Measurements from ENCODE around the gene SDF2L1.
"Not testable (repeated sequence)": the region's sequence is repeated elsewhere in the genome, so short reads cannot be mapped to it uniquely, and the experiment has no call there.

SDF2L1 gene

DNA sequence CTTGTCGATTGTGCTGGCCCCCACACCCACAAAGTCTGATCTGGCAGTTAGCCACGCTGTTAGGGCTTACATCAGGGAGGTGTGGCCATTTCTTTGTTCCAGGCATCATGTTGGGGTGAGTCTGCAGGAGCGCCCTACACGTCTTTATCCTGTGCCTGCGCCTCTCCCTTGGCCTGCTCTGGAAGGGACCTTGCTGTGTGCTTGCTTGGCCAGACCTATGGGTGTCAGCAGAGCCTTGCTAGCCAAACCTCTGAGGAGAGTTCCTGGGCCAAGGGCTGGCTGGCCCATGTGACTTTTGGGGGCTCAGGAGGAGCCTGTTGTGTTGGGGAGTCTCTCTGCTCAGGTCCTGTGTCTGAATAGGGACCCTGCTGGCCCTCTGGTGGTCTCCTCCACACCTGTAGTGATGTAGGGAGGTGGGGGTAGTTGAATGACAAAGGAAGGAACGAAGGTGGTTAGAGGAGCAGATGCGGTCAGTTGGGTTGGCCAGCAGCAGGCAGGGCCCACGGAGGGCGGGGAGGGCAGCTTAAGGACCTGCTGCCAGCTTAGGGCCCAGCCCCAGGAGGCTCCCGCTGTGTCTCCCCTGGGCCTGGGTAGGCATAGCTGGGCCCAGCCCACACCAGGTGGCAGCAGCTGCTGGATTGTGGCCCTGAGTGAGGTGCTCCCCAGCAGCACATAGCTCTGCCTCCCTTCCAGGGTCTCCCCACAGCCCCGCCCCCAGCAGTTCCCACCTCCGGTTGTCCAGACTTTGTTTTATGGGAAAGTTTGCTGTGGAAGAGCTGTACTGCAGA, 31.6 kb downstream of the SDF2L1 start:
- Histone ChIP-seq H3K4me1 (no peaks in the 10 kb centered on the region), H3K4me3 (ENCODE audit: low read depth, low read length) (no peak overlapping the region), H3K27me3 (ENCODE audit: control insufficient read depth, insufficient read depth, low read length) (no peaks in the 10 kb centered on the region), H2AFZ (no peak overlapping the region), H3K9me3 (ENCODE audit: control insufficient read depth, low read length) (no peaks in the 10 kb centered on the region), H3K4me2 (ENCODE audit: low read length) (no peak overlapping the region), H3K79me2 (no peaks in the 10 kb centered on the region), H3K9ac (no peak overlapping the region), H3K36me3 (ENCODE audit: control insufficient read depth, insufficient read depth, low read length) (no peaks in the 10 kb centered on the region), H3K27ac (no peak overlapping the region)
- TF ChIP-seq, protein P1, sequence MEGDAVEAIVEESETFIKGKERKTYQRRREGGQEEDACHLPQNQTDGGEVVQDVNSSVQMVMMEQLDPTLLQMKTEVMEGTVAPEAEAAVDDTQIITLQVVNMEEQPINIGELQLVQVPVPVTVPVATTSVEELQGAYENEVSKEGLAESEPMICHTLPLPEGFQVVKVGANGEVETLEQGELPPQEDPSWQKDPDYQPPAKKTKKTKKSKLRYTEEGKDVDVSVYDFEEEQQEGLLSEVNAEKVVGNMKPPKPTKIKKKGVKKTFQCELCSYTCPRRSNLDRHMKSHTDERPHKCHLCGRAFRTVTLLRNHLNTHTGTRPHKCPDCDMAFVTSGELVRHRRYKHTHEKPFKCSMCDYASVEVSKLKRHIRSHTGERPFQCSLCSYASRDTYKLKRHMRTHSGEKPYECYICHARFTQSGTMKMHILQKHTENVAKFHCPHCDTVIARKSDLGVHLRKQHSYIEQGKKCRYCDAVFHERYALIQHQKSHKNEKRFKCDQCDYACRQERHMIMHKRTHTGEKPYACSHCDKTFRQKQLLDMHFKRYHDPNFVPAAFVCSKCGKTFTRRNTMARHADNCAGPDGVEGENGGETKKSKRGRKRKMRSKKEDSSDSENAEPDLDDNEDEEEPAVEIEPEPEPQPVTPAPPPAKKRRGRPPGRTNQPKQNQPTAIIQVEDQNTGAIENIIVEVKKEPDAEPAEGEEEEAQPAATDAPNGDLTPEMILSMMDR (IDR thresholded peaks at IDR 0.05), result no peak

DNA sequence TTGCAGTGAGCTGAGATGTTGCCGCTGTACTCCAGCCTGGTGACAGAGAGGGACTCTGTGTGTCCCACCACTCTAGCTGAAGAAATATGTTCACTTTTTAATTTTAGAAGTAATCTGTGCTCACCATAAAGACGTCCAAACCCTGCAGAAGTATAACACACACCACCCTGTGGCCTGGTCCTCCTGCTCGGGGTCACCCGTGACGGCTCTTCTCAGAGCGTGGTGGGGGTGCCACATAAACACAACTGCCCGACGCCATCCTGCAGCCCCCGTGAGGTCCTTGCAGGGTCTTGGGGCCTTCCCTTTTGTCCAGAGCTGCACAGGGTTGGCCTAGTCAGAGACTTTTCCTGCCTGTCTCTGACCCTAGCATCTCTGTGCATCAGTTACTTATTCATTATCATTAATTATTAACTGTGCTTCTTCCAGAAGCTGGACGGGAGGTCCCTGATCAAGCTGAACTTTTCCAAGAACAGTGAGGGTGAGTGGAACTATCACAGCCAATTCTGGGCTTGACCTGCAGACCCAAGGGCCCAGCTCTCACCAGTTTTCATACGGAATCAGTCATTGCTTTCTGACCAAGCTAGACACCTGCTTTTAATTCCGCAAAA, 32.6 kb downstream of the SDF2L1 start:
- H3K4me2 ChIP-seq (ENCODE audit: low read length), result no peak overlapping the region
- H3K27me3 ChIP-seq (ENCODE audit: control insufficient read depth, insufficient read depth, low read length), result no peaks in the 10 kb centered on the region
- H3K27ac ChIP-seq, result no peak overlapping the region
- H3K79me2 ChIP-seq, result no peaks in the 10 kb centered on the region
- no peaks in the 10 kb centered on the region for H3K9me3 ChIP-seq (ENCODE audit: control insufficient read depth, low read length)
- no peak overlapping the region for H2AFZ ChIP-seq
- H3K4me3 ChIP-seq (ENCODE audit: low read depth, low read length), result no peak overlapping the region
- no peak overlapping the region for H3K9ac ChIP-seq
- no peaks in the 10 kb centered on the region for H3K4me1 ChIP-seq
- TF ChIP-seq, protein P1 (IDR thresholded peaks at IDR 0.05), result no peak
- H3K36me3 ChIP-seq (ENCODE audit: control insufficient read depth, insufficient read depth, low read length), result no peaks in the 10 kb centered on the region

DNA sequence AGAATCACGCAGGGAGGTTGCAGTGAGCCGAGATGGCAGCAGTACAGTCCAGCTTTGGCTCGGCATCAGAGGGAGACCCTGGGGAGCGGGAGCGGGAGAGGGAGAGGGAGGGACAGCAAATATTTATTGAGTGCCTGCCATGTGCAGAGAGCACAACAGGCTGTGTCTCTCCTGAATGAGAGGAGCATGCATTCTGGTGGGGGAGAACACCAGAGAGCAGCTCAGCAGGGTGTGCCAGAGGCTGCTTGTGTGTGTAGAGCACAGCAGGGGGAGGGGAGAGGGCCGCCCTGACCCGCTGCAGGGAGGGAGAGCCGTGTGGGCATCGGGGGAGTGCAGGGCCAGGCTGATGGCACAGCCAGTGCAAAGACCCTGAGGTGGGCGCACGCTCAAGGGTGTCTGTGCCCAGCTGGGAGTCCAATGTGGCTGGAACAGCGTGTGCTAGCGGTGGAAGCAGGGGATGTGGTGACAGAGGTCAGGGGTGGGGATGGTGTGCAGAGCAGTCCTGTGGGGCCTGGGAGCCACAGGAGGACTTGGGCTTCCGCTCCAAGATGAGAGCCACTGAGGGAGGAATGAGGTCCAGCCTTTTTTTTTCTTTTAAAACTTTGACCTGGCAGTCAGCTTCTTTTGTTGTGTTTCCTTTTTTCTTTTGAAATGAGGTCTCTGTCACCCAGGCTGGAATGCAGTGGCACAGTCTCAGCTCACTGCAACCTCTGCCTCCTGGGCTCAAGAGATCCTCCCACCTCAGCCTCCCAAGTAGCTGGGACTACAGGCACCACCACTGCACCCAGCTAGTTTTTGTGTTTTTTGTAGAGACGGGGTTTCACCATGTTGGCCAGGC, 35.7 kb downstream of the SDF2L1 start:
- no peaks in the 10 kb centered on the region for H3K36me3 ChIP-seq (ENCODE audit: control insufficient read depth, insufficient read depth, low read length)
- no peaks in the 10 kb centered on the region for H3K79me2 ChIP-seq
- no peak overlapping the region for H3K4me3 ChIP-seq (ENCODE audit: low read depth, low read length)
- no peak overlapping the region for H3K27ac ChIP-seq
- no peaks in the 10 kb centered on the region for H3K9me3 ChIP-seq (ENCODE audit: control insufficient read depth, low read length)
- no peaks in the 10 kb centered on the region for H3K4me1 ChIP-seq
- TF ChIP-seq, protein P1 (IDR thresholded peaks at IDR 0.05), result no peak
- H3K4me2 ChIP-seq (ENCODE audit: low read length), result no peak overlapping the region
- H2AFZ ChIP-seq, result no peak overlapping the region
- H3K27me3 ChIP-seq (ENCODE audit: control insufficient read depth, insufficient read depth, low read length), result no peaks in the 10 kb centered on the region
- no peak overlapping the region for H3K9ac ChIP-seq

DNA sequence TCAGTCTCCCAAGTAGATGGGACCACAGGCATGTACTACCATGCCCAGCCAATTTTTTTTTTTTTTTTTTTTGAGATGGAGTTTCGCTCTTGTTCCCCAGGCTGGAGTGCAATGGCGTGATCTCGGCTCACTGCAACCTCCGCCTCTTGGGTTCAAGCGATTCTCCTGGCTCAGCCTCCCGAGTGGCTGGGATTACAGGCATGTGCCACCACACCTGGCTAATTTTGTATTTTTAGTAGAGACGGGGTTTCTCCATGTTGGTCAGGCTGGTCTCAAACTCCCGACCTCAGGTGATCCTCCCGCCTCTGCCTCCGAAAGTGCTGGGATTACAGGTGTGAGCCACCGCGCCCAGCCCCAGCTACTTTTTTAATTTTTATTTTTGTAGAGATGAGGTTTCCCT, 36.7 kb downstream of the SDF2L1 start:
- not testable (repeated sequence) for H3K9me3 ChIP-seq (ENCODE audit: control insufficient read depth, low read length); H3K4me1 ChIP-seq; H3K27me3 ChIP-seq (ENCODE audit: control insufficient read depth, insufficient read depth, low read length); H3K4me3 ChIP-seq (ENCODE audit: low read depth, low read length); H3K9ac ChIP-seq; H3K36me3 ChIP-seq (ENCODE audit: control insufficient read depth, insufficient read depth, low read length); H3K27ac ChIP-seq; H2AFZ ChIP-seq; H3K79me2 ChIP-seq; H3K4me2 ChIP-seq (ENCODE audit: low read length)

DNA sequence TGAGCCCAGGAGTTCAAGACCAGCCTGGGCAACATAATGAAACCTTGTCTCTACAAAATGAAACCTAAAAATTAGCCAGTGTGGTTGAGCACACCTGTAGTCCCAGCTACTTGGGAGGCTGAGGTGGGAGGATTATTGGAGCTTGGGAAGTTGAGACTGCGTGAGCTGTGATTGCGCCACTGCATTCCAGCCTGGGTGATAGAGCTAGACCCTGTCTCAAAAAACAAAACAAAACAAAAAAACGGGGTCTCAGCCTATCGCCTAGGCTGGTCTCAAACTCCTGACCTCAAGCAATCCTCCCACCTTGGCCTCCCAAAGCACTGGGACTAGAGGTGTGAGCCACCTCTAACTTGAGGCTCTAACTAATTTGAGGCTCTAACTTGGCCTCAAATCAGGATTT, 37.3 kb downstream of the SDF2L1 start:
- Histone ChIP-seq H3K9ac (no peak overlapping the region), H3K27me3 (ENCODE audit: control insufficient read depth, insufficient read depth, low read length) (no peaks in the 10 kb centered on the region), H3K79me2 (no peaks in the 10 kb centered on the region), H2AFZ (no peak overlapping the region), H3K36me3 (ENCODE audit: control insufficient read depth, insufficient read depth, low read length) (no peaks in the 10 kb centered on the region), H3K4me3 (ENCODE audit: low read depth, low read length) (no peak overlapping the region), H3K4me1 (no peaks in the 10 kb centered on the region), H3K9me3 (ENCODE audit: control insufficient read depth, low read length) (no peaks in the 10 kb centered on the region), H3K4me2 (ENCODE audit: low read length) (no peak overlapping the region), H3K27ac (no peak overlapping the region)
- TF ChIP-seq, protein P1 (IDR thresholded peaks at IDR 0.05), result no peak

All from parathyroid adenoma (tissue), 2 donors.